ENCODE data around the gene FBN1. TPM values are rescaled to one million over a fixed set of nuclear protein-coding genes. Genes with fewer than 3 reads are reported as not detected.

Gene FBN1
- total and polyA plus RNA-seq, 8 donors = 4.7 to 384 (median 42.6) TPM

GRCh38 chr15:48628832-48629231 lies 16.7 kb downstream of the FBN1 start:
- Histone ChIP-seq H3K27ac (no peak overlapping the region), H3K4me3 (no peak overlapping the region), H3K4me1 (peaks cover 0 to 36% (median 8%) of the 10 kb centered on the region in 4 donors), H3K9me3 (no peaks in the 10 kb centered on the region), H3K27me3 (no peaks in the 10 kb centered on the region), H3K36me3 (no peaks in the 10 kb centered on the region)
- DNase-seq = no peak
- intact Hi-C loops (cut with DNase I; ENCODE audit: low total_unique reads) = no loop called here
- 58 to 73% (median 72%) methylated on average over 2 of the region's 2 CpGs for whole genome bisulfite sequencing, 5 donors
- TF ChIP-seq CTCF (IDR thresholded peaks at IDR 0.05) = no peak

GRCh38 chr15:48627260-48627940 lies 18.1 kb downstream of the FBN1 start:
- TF ChIP-seq POLR2A (IDR thresholded peaks at IDR 0.05) (no peak), POLR2AphosphoS5 (IDR thresholded peaks at IDR 0.05) (no peak), CTCF (IDR thresholded peaks at IDR 0.05) (no peak), EP300 (IDR thresholded peaks at IDR 0.05) (no peak)
- peaks cover 0 to 23% (median 8%) of the 10 kb centered on the region in 4 donors for H3K4me1 ChIP-seq
- peak overlapping the region in 2 of 5 donors; percentile 14 to 41 for H3K27ac ChIP-seq
- no peak for DNase-seq
- H3K36me3 ChIP-seq = no peaks in the 10 kb centered on the region
- no peaks in the 10 kb centered on the region for H3K27me3 ChIP-seq
- no peak overlapping the region for H3K4me3 ChIP-seq
- H3K9me3 ChIP-seq = no peaks in the 10 kb centered on the region
- 37 to 51% (median 47%) methylated on average over 7 of the region's 7 CpGs for WGBS, 5 donors
- intact Hi-C loops (cut with DNase I; ENCODE audit: low total_unique reads) = no loop called here

GRCh38 chr15:48625126-48625525 lies 20.4 kb downstream of the FBN1 start:
- TF ChIP-seq POLR2A (IDR thresholded peaks at IDR 0.05) = no peak
- TF ChIP-seq EP300 (IDR thresholded peaks at IDR 0.05) = no peak
- TF ChIP-seq CTCF (IDR thresholded peaks at IDR 0.05) = no peak
- TF ChIP-seq POLR2AphosphoS5 (IDR thresholded peaks at IDR 0.05) = no peak
- no peak for DNase-seq
- intact Hi-C loops (cut with DNase I; ENCODE audit: low total_unique reads) = no loop called here
- Histone ChIP-seq H3K36me3 (no peaks in the 10 kb centered on the region), H3K27ac (no peak overlapping the region), H3K4me1 (peaks cover 0 to 15% (median 7%) of the 10 kb centered on the region in 4 donors), H3K4me3 (no peak overlapping the region), H3K9me3 (no peaks in the 10 kb centered on the region), H3K27me3 (no peaks in the 10 kb centered on the region)
- WGBS, 5 donors = 78 to 93% (median 82%) methylated on average over 2 of the region's 2 CpGs

GRCh38 chr15:48624700-48625099 lies 20.8 kb downstream of the FBN1 start:
- 85 to 95% (median 89%) methylated on average over 4 of the region's 4 CpGs for whole genome bisulfite sequencing, 5 donors

More at GRCh38 chr15:48624700-48625099, 20.8 kb downstream of the FBN1 start:
- Histone ChIP-seq H3K4me1 (peaks cover 0 to 15% (median 7%) of the 10 kb centered on the region in 4 donors), H3K9me3 (no peaks in the 10 kb centered on the region), H3K36me3 (no peaks in the 10 kb centered on the region), H3K27ac (no peak overlapping the region), H3K27me3 (no peaks in the 10 kb centered on the region), H3K4me3 (no peak overlapping the region)
- TF ChIP-seq CTCF (IDR thresholded peaks at IDR 0.05) (no peak), EP300 (IDR thresholded peaks at IDR 0.05) (no peak), POLR2A (IDR thresholded peaks at IDR 0.05) (no peak), POLR2AphosphoS5 (IDR thresholded peaks at IDR 0.05) (no peak)
- intact Hi-C loops (cut with DNase I; ENCODE audit: low total_unique reads) = no loop called here
- no peak for DNase-seq
